A549 (cell line): Measurements from ENCODE around the gene KRT35. TPM values are rescaled to one million over a fixed set of nuclear protein-coding genes. Genes with fewer than 3 reads are reported as not detected.

Source experiments
- ATAC-seq, 2 experiments: fragments of 200-7000 bp in 1 of 2; fragments of >200 bp in 1 of 2; cut with Nextera tagmentation in 1 of 2; cut with Tn5 transposase in 1 of 2; 3 replicates each; pipeline versions ENCODE4 v1.8.0 to v1.9.1; 2018 to 2020; ENCODE audit warnings: mild to moderate bottlenecking in 1 of 2, moderate library complexity in 1 of 2
- CTCF ChIA-PET: fragments of 300-600 bp; sonication (Branson Sonifier 250); formaldehyde crosslinking; extraction: SDS; loops from one replicate; lab custom pipeline; 2021; ENCODE audit warnings: antibody characterized with exemption, inconsistent platforms; lab: Yijun Ruan, JAX
- POLR2A ChIA-PET: fragments of 350-600 bp; formaldehyde crosslinking; extraction: SDS; loops from one replicate; lab custom pipeline; 2021; ENCODE audit warnings: antibody characterized with exemption, inconsistent platforms; lab: Yijun Ruan, JAX
- DNase-seq, 2 experiments: peaks; one replicate each; pipeline versions ENCODE4 v3.0.0 to v3.0.0-alpha.2; 2011 to 2016; ENCODE audit warnings: low read depth in 1 of 2, low spot score in 1 of 2
- FAIRE-seq: peaks from 2 replicates; lab custom pipeline; 2011; peaks lifted over from hg19 to GRCh38; lab: Jason Lieb, UNC
- H3K27ac ChIP-seq, 2 experiments: fragments of >200 bp; sonication (Bioruptor Twin); formaldehyde crosslinking; 3 replicates each; pipeline ENCODE4 v1.5.1; 2016 to 2017
- H3K4me1 ChIP-seq: fragments of >200 bp; sonication (Bioruptor Twin); formaldehyde crosslinking; 3 replicates; pipeline ENCODE4 v1.6.1; 2016
- H3K4me2 ChIP-seq: fragments of >200 bp; sonication (Bioruptor Twin); formaldehyde crosslinking; 3 replicates; pipeline ENCODE4 v1.6.1; 2016
- H3K4me3 ChIP-seq: fragments of >200 bp; sonication (Bioruptor Twin); formaldehyde crosslinking; 3 replicates; pipeline ENCODE4 v1.5.1; 2016
- H3K9me3 ChIP-seq: fragments of >200 bp; sonication (Bioruptor Twin); formaldehyde crosslinking; 3 replicates; pipeline ENCODE4 v1.6.1; 2016
- BCL3 ChIP-seq: fragments of >200 bp; sonication (Bioruptor Twin); formaldehyde crosslinking; IDR thresholded peaks from 3 replicates; pipeline ENCODE4 v1.6.1; 2016
- CBX2 ChIP-seq: fragments of 200-600 bp; sonication (generic); IDR thresholded peaks from 2 replicates; pipeline ENCODE4 v1.6.1; 2016; ENCODE audit warnings: low read depth, mild to moderate bottlenecking, borderline replicate concordance
- CEBPB ChIP-seq, 2 experiments: fragments of >200 bp in 1 of 2; sonication (Bioruptor Twin) in 1 of 2; formaldehyde crosslinking in 1 of 2; IDR thresholded peaks; 2 replicates each; pipeline ENCODE4 v1.6.1; 2012 to 2016
- CHD2 ChIP-seq: fragments of 150-350 bp; IDR thresholded peaks from 2 replicates; pipeline ENCODE4 v1.6.1; 2014; ENCODE audit warnings: low read length; ENCODE audit not compliant: partially characterized antibody
- CTCF ChIP-seq: fragments of >200 bp; sonication (Bioruptor Twin); formaldehyde crosslinking; IDR thresholded peaks from 3 replicates; pipeline ENCODE4 v1.5.1; 2016
- EHF ChIP-seq: fragments of 250-450 bp; sonication (Bioruptor Pico); IDR thresholded peaks from 2 replicates; pipeline ENCODE4 v1.5.0; 2020; ENCODE audit warnings: mild to moderate bottlenecking
- EP300 ChIP-seq, 2 experiments: fragments of >200 bp; sonication (Bioruptor Twin); formaldehyde crosslinking; IDR thresholded peaks; 2 replicates in 1 of 2; 3 replicates in 1 of 2; pipeline ENCODE4 v1.6.1; 2016 to 2017
- HES2 ChIP-seq: fragments of >200 bp; sonication (Bioruptor Twin); formaldehyde crosslinking; IDR thresholded peaks from 2 replicates; pipeline ENCODE4 v1.6.1; 2016
- HMGXB4 ChIP-seq: fragments of 250-450 bp; sonication (Bioruptor Pico); IDR thresholded peaks from 2 replicates; pipeline ENCODE4 v1.5.0; 2021; ENCODE audit warnings: mild to moderate bottlenecking, moderate library complexity, borderline replicate concordance
- HOXA7 ChIP-seq: fragments of 250-450 bp; sonication (Bioruptor Pico); IDR thresholded peaks from 2 replicates; pipeline ENCODE4 v1.5.0; 2020; ENCODE audit warnings: mild to moderate bottlenecking, moderate library complexity
- KDM1A ChIP-seq: fragments of 200-600 bp; sonication (generic); IDR thresholded peaks from 2 replicates; pipeline ENCODE4 v1.6.1; 2016; ENCODE audit warnings: low read depth, mild to moderate bottlenecking
- MAX ChIP-seq: IDR thresholded peaks from 2 replicates; pipeline ENCODE4 v1.6.1; 2012
- MAZ ChIP-seq: fragments of 150-350 bp; IDR thresholded peaks from 2 replicates; pipeline ENCODE4 v1.6.1; 2014; ENCODE audit warnings: antibody characterized with exemption, low read depth, low read length, borderline replicate concordance
- NFE2L2 ChIP-seq: fragments of 150-350 bp; conservative IDR thresholded peaks from 2 replicates; pipeline ENCODE4 v1.6.1; 2014; ENCODE audit warnings: low read length
- NPAS2 ChIP-seq: fragments of 250-450 bp; sonication (Bioruptor Pico); IDR thresholded peaks from 2 replicates; pipeline ENCODE4 v1.8.0; 2022; ENCODE audit warnings: mild to moderate bottlenecking, moderate library complexity, borderline replicate concordance
- POLR2A ChIP-seq: IDR thresholded peaks from 2 replicates; pipeline ENCODE4 v1.6.1; 2012; ENCODE audit warnings: mild to moderate bottlenecking, low read length
- RAD21 ChIP-seq, 2 experiments: fragments of >200 bp in 1 of 2; sonication (Bioruptor Twin) in 1 of 2; formaldehyde crosslinking in 1 of 2; IDR thresholded peaks in 1 of 2; conservative IDR thresholded peaks in 1 of 2; 2 replicates in 1 of 2; 3 replicates in 1 of 2; pipeline ENCODE4 v1.6.1; 2012 to 2018; ENCODE audit warnings: inconsistent platforms in 1 of 2
- RARB ChIP-seq: fragments of 250-450 bp; sonication (Bioruptor Pico); IDR thresholded peaks from 2 replicates; pipeline ENCODE4 v1.8.0; 2021; ENCODE audit warnings: mild to moderate bottlenecking, moderate library complexity
- SMC3 ChIP-seq: fragments of >200 bp; sonication (Bioruptor Twin); formaldehyde crosslinking; IDR thresholded peaks from 3 replicates; pipeline ENCODE4 v1.6.1; 2018; ENCODE audit warnings: inconsistent platforms
- ZC3H11A ChIP-seq: fragments of 450-650 bp; IDR thresholded peaks from 2 replicates; pipeline ENCODE4 v1.6.1; 2014; ENCODE audit warnings: antibody characterized with exemption, mild to moderate bottlenecking
- ZSCAN20 ChIP-seq: fragments of 250-450 bp; sonication (Bioruptor Pico); IDR thresholded peaks from 2 replicates; pipeline ENCODE4 v1.8.0; 2022; ENCODE audit warnings: mild to moderate bottlenecking, moderate library complexity
- WGBS: methylation state at CpG from one replicate; pipeline ENCODE4 v1.1.6; 2017; ENCODE audit errors: missing lambda C conversion rate; 5-methylcytosine and 5-hydroxymethylcytosine counted together
- polyA plus RNA-seq, 4 experiments: library from polyadenylated mRNA; depleted of rRNA in 3 of 4; stranded (reverse); fragments of >200 nt; fragmentation: RNase III in 1 of 4; extraction: RNeasy Plus Mini Kit Qiagen cat#74134 plus additional on column Dnase treatment in 1 of 4; gene quantifications; 2 replicates in 3 of 4; 3 replicates in 1 of 4; pipeline ENCODE4 v1.2.3, GENCODE V29; 2011 to 2017

The KRT35 gene
- polyA plus RNA-seq, 2 of the 4 experiments (the other 2 are of a cell fraction): not detected

- no peak for TF ChIP-seq CBX2
- TF ChIP-seq CTCF: peak; percentile 45
- TF ChIP-seq POLR2A: no peak
- TF ChIP-seq EP300 (IDR thresholded peaks at IDR 0.05): no peak
- peak; percentile 29 to 49; a peak in 2 of 5 replicates for TF ChIP-seq RAD21 (conservative IDR thresholded peaks at IDR 0.05 in 1 of 2, IDR thresholded peaks at IDR 0.05 in 1 of 2)
- peak; percentile 52 for TF ChIP-seq SMC3
- Histone ChIP-seq H3K27ac (no peak overlapping the region), H3K4me3 (no peak overlapping the region), H3K9me3 (no peaks in the 10 kb centered on the region), H3K4me1 (no peaks in the 10 kb centered on the region), H3K4me2 (no peak overlapping the region)
- no peak for FAIRE-seq
- ChIA-PET CTCF (interaction anchor here (0.6 to 13.1 kb wide), 13 partner anchors 9 to 179 kb away, joined by 3 to 119 read pairs (median 3); partner anchors contain the start of gene KRT32), POLR2A (no interaction called here)
- DNase-seq: peak in 1 of 2 experiments; percentile 48
- peak in 1 of 2 experiments; percentile 78; a peak in 4 of 6 replicates for ATAC-seq
- WGBS: 74% methylated on average over 29 of the region's 29 CpGs
Measured at GRCh38 chr17:41486809-41487530, 6.0 kb upstream of the KRT35 start.

- Histone ChIP-seq H3K27ac (no peak overlapping the region), H3K9me3 (no peaks in the 10 kb centered on the region), H3K4me3 (no peak overlapping the region), H3K4me1 (no peaks in the 10 kb centered on the region), H3K4me2 (no peak overlapping the region)
- TF ChIP-seq ZC3H11A (no peak), CBX2 (no peak), ZSCAN20 (CRISPR knock-in tag) (no peak), BCL3 (no peak), HMGXB4 (CRISPR knock-in tag) (no peak), HOXA7 (CRISPR knock-in tag) (no peak), MAX (no peak), RARB (CRISPR knock-in tag) (no peak)
- WGBS: 71% methylated on average over 13 of the region's 13 CpGs
- POLR2A ChIA-PET: no interaction called here
- DNase-seq (no peak), FAIRE-seq (no peak), ATAC-seq (no peak)
- CTCF ChIA-PET: interaction anchor here (0.8 to 13.1 kb wide), 9 partner anchors 10 to 179 kb away, joined by 3 to 119 read pairs (median 3); partner anchors contain the start of gene KRT32
Measured at GRCh38 chr17:41486316-41486715, 5.4 kb upstream of the KRT35 start.

GRCh38 chr17:41484920-41485904 lies 4.3 kb upstream of the KRT35 start:
- TF ChIP-seq MAZ (no peak), KDM1A (no peak), CBX2 (no peak), HES2 (no peak), ZC3H11A (no peak), NPAS2 (no peak), HMGXB4 (CRISPR knock-in tag) (no peak), CHD2 (no peak), EHF (CRISPR knock-in tag) (no peak), NFE2L2 (no peak), CEBPB (IDR thresholded peaks at IDR 0.05) (no peak)
- Histone ChIP-seq H3K4me3 (no peak overlapping the region), H3K9me3 (no peaks in the 10 kb centered on the region), H3K4me2 (no peak overlapping the region), H3K4me1 (no peaks in the 10 kb centered on the region), H3K27ac (no peak overlapping the region)
- ChIA-PET POLR2A (no interaction called here), CTCF (interaction anchor here (0.6 to 5.7 kb wide), 8 partner anchors 10 to 630 kb away, joined by 3 to 31 read pairs (median 5); no protein-coding TSS in a partner anchor)
- FAIRE-seq (no peak), DNase-seq (no peak), ATAC-seq (no peak)
- WGBS: 66% methylated on average over 8 of the region's 8 CpGs
